MM.1S (cell line): ENCODE results near the gene ACTL10.

Source experiments
- DNase-seq: peaks from one replicate; pipeline ENCODE4 v3.0.0-alpha.2; 2015
- H2AFZ ChIP-seq: fragments of 300-600 bp; sonication (generic); 2 replicates; pipeline ENCODE4 v1.6.0; 2016; ENCODE audit warnings: antibody characterized with exemption, low read length
- H3F3A ChIP-seq: fragments of 300-600 bp; sonication (generic); 2 replicates; pipeline ENCODE4 v1.6.1; 2016; ENCODE audit warnings: mild to moderate bottlenecking, antibody characterized with exemption, low read length, moderate library complexity, mixed read lengths; ENCODE audit not compliant: insufficient read depth
- H3K27ac ChIP-seq: fragments of 300-600 bp; sonication (generic); 2 replicates; pipeline ENCODE4 v1.5.1; 2016; ENCODE audit warnings: mild to moderate bottlenecking, low read length
- H3K27me3 ChIP-seq: fragments of 300-600 bp; sonication (generic); replicated peaks from 2 replicates; pipeline ENCODE4 v1.6.0; 2016; ENCODE audit warnings: low read length; ENCODE audit not compliant: insufficient read depth
- H3K36me3 ChIP-seq: fragments of 300-600 bp; sonication (generic); replicated peaks from 2 replicates; pipeline ENCODE4 v1.6.1; 2016; ENCODE audit warnings: mild to moderate bottlenecking, low read length, mixed read lengths; ENCODE audit not compliant: insufficient read depth
- H3K4me1 ChIP-seq: fragments of 300-600 bp; sonication (generic); 2 replicates; pipeline ENCODE4 v1.6.1; 2016; ENCODE audit warnings: low read length, mixed read lengths
- H3K4me2 ChIP-seq: fragments of 300-600 bp; sonication (generic); 2 replicates; pipeline ENCODE4 v1.6.0; 2016; ENCODE audit warnings: low read depth, low read length
- H3K4me3 ChIP-seq: fragments of 300-600 bp; sonication (generic); 2 replicates; pipeline ENCODE4 v1.5.1; 2016; ENCODE audit warnings: low read length, mixed read lengths
- H3K79me2 ChIP-seq: fragments of 300-600 bp; sonication (generic); 2 replicates; pipeline ENCODE4 v1.6.1; 2016; ENCODE audit warnings: mixed run types, low read length, mixed read lengths
- H3K9ac ChIP-seq: fragments of 300-600 bp; sonication (generic); 2 replicates; pipeline ENCODE4 v1.6.1; 2016; ENCODE audit warnings: low read length, mixed read lengths
- H3K9me2 ChIP-seq: fragments of 300-600 bp; sonication (generic); replicated peaks from 2 replicates; pipeline ENCODE4 v1.6.1; 2016; ENCODE audit warnings: mild to moderate bottlenecking, low read length, mixed read lengths; ENCODE audit not compliant: insufficient read depth
- H3K9me3 ChIP-seq: fragments of 300-600 bp; sonication (generic); replicated peaks from 2 replicates; pipeline ENCODE4 v1.6.1; 2016; ENCODE audit warnings: mild to moderate bottlenecking, low read length, mixed read lengths; ENCODE audit not compliant: insufficient read depth
- H4K20me1 ChIP-seq: fragments of 300-600 bp; sonication (generic); 2 replicates; pipeline ENCODE4 v1.6.1; 2016; ENCODE audit warnings: mild to moderate bottlenecking, low read length, moderate library complexity, mixed read lengths; ENCODE audit not compliant: insufficient read depth
- CTCF ChIP-seq: fragments of 300-600 bp; sonication (generic); IDR thresholded peaks from 2 replicates; pipeline ENCODE4 v1.5.1; 2016; ENCODE audit warnings: antibody characterized with exemption, low read length, mixed read lengths
- EZH2 ChIP-seq: fragments of 300-600 bp; sonication (generic); optimal IDR thresholded peaks from 2 replicates; pipeline ENCODE3; 2017; ENCODE audit warnings: low read depth, mild to moderate bottlenecking, antibody characterized with exemption, low read length, mixed read lengths
- EZH2phosphoT487 ChIP-seq: fragments of 300-600 bp; sonication (generic); IDR thresholded peaks from 2 replicates; pipeline ENCODE4 v1.6.1; 2018; ENCODE audit warnings: antibody characterized with exemption, low read length

Gene ACTL10

GRCh38 chr20:33647603-33648395 lies 18.9 kb upstream of the ACTL10 start:
- no peaks in the 10 kb centered on the region for H3K27me3 ChIP-seq
- H3K79me2 ChIP-seq = no peaks in the 10 kb centered on the region
- no peaks in the 10 kb centered on the region for H3K9me2 ChIP-seq
- H2AFZ ChIP-seq = no peak overlapping the region
- TF ChIP-seq EZH2phosphoT487 (no peak), CTCF (0 out of 2 replicates have a peak, but pooled peaks have one; percentile 13), EZH2 (no peak)
- no peak overlapping the region; the same call in 1 of the 2 replicates for H3K9ac ChIP-seq
- H3K4me1 ChIP-seq = peaks cover 24% of the 10 kb centered on the region
- DNase-seq = peak; percentile 86
- H3F3A ChIP-seq = peaks cover 24% of the 10 kb centered on the region
- H3K36me3 ChIP-seq = no peaks in the 10 kb centered on the region; the same call in 1 of the 2 replicates
- no peaks in the 10 kb centered on the region for H4K20me1 ChIP-seq
- H3K9me3 ChIP-seq = no peaks in the 10 kb centered on the region
- H3K4me3 ChIP-seq = no peak overlapping the region
- H3K4me2 ChIP-seq = peak overlapping the region; percentile 54
- peak overlapping the region; percentile 65; the same call in 1 of the 2 replicates for H3K27ac ChIP-seq

- H3K9me3 ChIP-seq = no peaks in the 10 kb centered on the region
- no peak overlapping the region for H2AFZ ChIP-seq
- DNase-seq = no peak
- peak overlapping the region; percentile 54; the same call in 1 of the 2 replicates for H3K4me2 ChIP-seq
- H3F3A ChIP-seq = peaks cover 24% of the 10 kb centered on the region
- H4K20me1 ChIP-seq = no peaks in the 10 kb centered on the region
- H3K9me2 ChIP-seq = no peaks in the 10 kb centered on the region
- H3K27me3 ChIP-seq = no peaks in the 10 kb centered on the region
- no peaks in the 10 kb centered on the region for H3K79me2 ChIP-seq
- H3K27ac ChIP-seq = peak overlapping the region; percentile 65; the same call in 1 of the 2 replicates
- H3K36me3 ChIP-seq = no peaks in the 10 kb centered on the region; the same call in 1 of the 2 replicates
- H3K4me1 ChIP-seq = peaks cover 24% of the 10 kb centered on the region
- no peak for TF ChIP-seq EZH2
- TF ChIP-seq EZH2phosphoT487 = no peak
- no peak for TF ChIP-seq CTCF
- H3K9ac ChIP-seq = no peak overlapping the region
- H3K4me3 ChIP-seq = no peak overlapping the region
Measured at GRCh38 chr20:33648396-33649004, 18.2 kb upstream of the ACTL10 start.

- Histone ChIP-seq H2AFZ (no peak overlapping the region), H4K20me1 (no peaks in the 10 kb centered on the region), H3K9ac (no peak overlapping the region), H3K4me2 (no peak overlapping the region), H3K27me3 (no peaks in the 10 kb centered on the region), H3F3A (peaks cover 24% of the 10 kb centered on the region), H3K36me3 (no peaks in the 10 kb centered on the region; the same call in 1 of the 2 replicates), H3K9me2 (no peaks in the 10 kb centered on the region), H3K27ac (no peak overlapping the region), H3K79me2 (no peaks in the 10 kb centered on the region), H3K4me1 (peaks cover 25% of the 10 kb centered on the region), H3K9me3 (no peaks in the 10 kb centered on the region), H3K4me3 (no peak overlapping the region)
- no peak for DNase-seq
- TF ChIP-seq EZH2phosphoT487 = no peak
- TF ChIP-seq CTCF = no peak
Measured at GRCh38 chr20:33649201-33649681, 17.5 kb upstream of the ACTL10 start.
